ENCODE results near the gene RAMACL. TPM values are rescaled to one million over a fixed set of nuclear protein-coding genes. Genes with fewer than 3 reads are reported as not detected.
"Not testable (repeated sequence)": the region's sequence is repeated elsewhere in the genome, so short reads cannot be mapped to it uniquely, and the experiment has no call there.

RAMACL gene
- total RNA-seq, 2 donors from 2014 or later: 4.6 to 4.7 TPM

- Histone ChIP-seq H3K9me3 (no peaks in the 10 kb centered on the region), H3K36me3 (no peaks in the 10 kb centered on the region), H3K27ac (no peak overlapping the region), H3K4me3 (no peak overlapping the region), H3K27me3 (replicated peaks; ENCODE audit: insufficient read depth) (no peaks in the 10 kb centered on the region), H3K4me1 (ENCODE audit: control insufficient read depth in 1 of 2, low read depth in 2 of 2) (peaks cover 4 to 11% of the 10 kb centered on the region in 2 donors)
- no peak for TF ChIP-seq CTCF (IDR thresholded peaks at IDR 0.05)
- ATAC-seq (ENCODE audit: insufficient number of reproducible peaks, low FRiP score, low read depth): no peak
- no peak for DNase-seq (ENCODE audit: low spot score)
Observed at GRCh38 chr6:166584853-166585429, 1.5 kb downstream of the RAMACL start.

GRCh38 chr6:166584155-166584554, 2.3 kb downstream of the RAMACL start:
- Histone ChIP-seq H3K4me1 (ENCODE audit: control insufficient read depth in 1 of 2, low read depth in 2 of 2) (peaks cover 4 to 6% of the 10 kb centered on the region in 2 donors), H3K4me3 (no peak overlapping the region), H3K27me3 (replicated peaks; ENCODE audit: insufficient read depth) (no peaks in the 10 kb centered on the region), H3K9me3 (no peaks in the 10 kb centered on the region), H3K36me3 (no peaks in the 10 kb centered on the region), H3K27ac (no peak overlapping the region)
- no peak for TF ChIP-seq CTCF (IDR thresholded peaks at IDR 0.05)
- DNase-seq (ENCODE audit: low spot score): no peak
- ATAC-seq (ENCODE audit: insufficient number of reproducible peaks, low FRiP score, low read depth): no peak

- Histone ChIP-seq H3K9me3 (no peaks in the 10 kb centered on the region), H3K4me1 (ENCODE audit: control insufficient read depth in 1 of 2, low read depth in 2 of 2) (peaks cover 0 to under 1% of the 10 kb centered on the region in 2 donors), H3K36me3 (no peaks in the 10 kb centered on the region), H3K4me3 (no peak overlapping the region), H3K27me3 (replicated peaks; ENCODE audit: insufficient read depth) (no peaks in the 10 kb centered on the region), H3K27ac (no peak overlapping the region)
- no peak for ATAC-seq (ENCODE audit: insufficient number of reproducible peaks, low FRiP score, low read depth)
- DNase-seq (ENCODE audit: low spot score): no peak
- no peak for TF ChIP-seq CTCF (IDR thresholded peaks at IDR 0.05)
Observed at GRCh38 chr6:166583230-166583965, 3.1 kb downstream of the RAMACL start.

GRCh38 chr6:166582258-166582657, 4.2 kb downstream of the RAMACL start:
- Histone ChIP-seq H3K4me3 (no peak overlapping the region), H3K36me3 (no peaks in the 10 kb centered on the region), H3K27me3 (replicated peaks; ENCODE audit: insufficient read depth) (no peaks in the 10 kb centered on the region), H3K27ac (no peak overlapping the region), H3K9me3 (no peaks in the 10 kb centered on the region), H3K4me1 (ENCODE audit: control insufficient read depth in 1 of 2, low read depth in 2 of 2) (no peaks in the 10 kb centered on the region)
- ATAC-seq (ENCODE audit: insufficient number of reproducible peaks, low FRiP score, low read depth) (no peak), DNase-seq (ENCODE audit: low spot score) (no peak)
- no peak for TF ChIP-seq CTCF (IDR thresholded peaks at IDR 0.05)

GRCh38 chr6:166581801-166582200, 4.7 kb downstream of the RAMACL start:
- ATAC-seq (ENCODE audit: insufficient number of reproducible peaks, low FRiP score, low read depth); H3K9me3 ChIP-seq; DNase-seq (ENCODE audit: low spot score); H3K27me3 ChIP-seq (replicated peaks; ENCODE audit: insufficient read depth); H3K36me3 ChIP-seq; H3K27ac ChIP-seq; H3K4me1 ChIP-seq (ENCODE audit: control insufficient read depth in 1 of 2, low read depth in 2 of 2); H3K4me3 ChIP-seq: not testable (repeated sequence)

Data from thoracic aorta (tissue), 2 donors.